SW480 (cell line): ENCODE results near the gene ARHGEF11.
A peak's percentile ranks its signal among the peaks of the same experiment; 100 is the strongest.

ENCODE experiments used
- DNase-seq: peaks from one replicate; pipeline ENCODE4 v3.0.0-alpha.2; 2016; ENCODE audit warnings: low spot score

Gene ARHGEF11

DNA sequence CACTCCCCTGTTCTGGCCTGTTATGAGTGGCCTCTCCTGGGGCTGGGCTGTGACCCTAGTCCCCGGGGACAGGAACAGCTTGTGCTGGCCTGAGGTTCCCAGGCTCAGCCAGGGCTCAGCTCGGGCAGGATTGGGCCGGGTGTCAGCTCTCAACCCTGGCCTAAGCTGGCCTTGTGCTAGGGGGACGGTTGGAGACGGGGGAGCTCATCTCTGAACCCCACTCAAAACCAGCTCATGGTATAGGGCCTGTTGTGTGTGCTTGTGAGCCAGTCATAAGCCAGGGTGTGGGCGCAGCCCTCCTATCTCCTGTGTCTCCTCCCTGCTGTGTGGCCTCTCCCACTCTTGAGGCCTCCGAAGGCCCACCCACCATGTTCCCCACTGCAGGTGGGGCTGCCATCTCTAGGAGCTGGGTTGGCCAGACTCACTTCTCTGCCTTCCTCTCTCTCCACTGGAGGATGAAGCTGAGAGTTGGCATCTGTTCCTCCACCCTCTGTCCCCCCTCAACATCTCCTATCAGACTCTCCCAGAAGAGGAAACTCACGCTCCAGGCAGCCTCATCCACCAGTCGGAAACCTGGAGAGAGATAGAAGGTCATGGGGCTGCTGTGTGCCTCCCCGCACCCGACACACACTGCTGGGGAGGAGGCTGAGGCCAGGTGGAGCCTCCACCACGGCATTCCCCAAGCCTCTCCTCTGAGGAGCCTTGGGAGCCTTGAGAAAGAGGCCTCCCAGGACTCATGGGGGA is 150.7 kb downstream of the ARHGEF11 start:
- DNase-seq = no peak

DNA sequence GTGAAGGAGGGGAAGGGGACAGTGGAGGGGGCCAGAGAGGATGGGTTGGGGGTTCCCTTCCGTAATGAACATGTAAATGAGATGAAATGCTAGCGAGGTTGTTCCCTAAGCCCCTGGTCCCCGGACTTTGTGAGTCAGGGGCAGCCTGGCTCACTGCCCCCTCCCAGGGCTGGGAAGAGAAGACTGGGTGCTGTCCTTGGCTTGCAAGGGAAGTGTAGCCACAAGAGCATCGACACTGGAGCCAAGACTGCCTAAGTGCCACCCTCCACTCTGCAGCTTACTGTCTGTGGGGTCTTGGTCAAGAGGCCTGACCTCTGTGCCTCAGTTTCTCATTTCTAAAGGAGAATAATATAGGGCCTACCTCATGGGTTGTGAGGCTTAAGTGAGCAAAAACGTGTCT is 151.5 kb downstream of the ARHGEF11 start:
- DNase-seq = no peak

DNA sequence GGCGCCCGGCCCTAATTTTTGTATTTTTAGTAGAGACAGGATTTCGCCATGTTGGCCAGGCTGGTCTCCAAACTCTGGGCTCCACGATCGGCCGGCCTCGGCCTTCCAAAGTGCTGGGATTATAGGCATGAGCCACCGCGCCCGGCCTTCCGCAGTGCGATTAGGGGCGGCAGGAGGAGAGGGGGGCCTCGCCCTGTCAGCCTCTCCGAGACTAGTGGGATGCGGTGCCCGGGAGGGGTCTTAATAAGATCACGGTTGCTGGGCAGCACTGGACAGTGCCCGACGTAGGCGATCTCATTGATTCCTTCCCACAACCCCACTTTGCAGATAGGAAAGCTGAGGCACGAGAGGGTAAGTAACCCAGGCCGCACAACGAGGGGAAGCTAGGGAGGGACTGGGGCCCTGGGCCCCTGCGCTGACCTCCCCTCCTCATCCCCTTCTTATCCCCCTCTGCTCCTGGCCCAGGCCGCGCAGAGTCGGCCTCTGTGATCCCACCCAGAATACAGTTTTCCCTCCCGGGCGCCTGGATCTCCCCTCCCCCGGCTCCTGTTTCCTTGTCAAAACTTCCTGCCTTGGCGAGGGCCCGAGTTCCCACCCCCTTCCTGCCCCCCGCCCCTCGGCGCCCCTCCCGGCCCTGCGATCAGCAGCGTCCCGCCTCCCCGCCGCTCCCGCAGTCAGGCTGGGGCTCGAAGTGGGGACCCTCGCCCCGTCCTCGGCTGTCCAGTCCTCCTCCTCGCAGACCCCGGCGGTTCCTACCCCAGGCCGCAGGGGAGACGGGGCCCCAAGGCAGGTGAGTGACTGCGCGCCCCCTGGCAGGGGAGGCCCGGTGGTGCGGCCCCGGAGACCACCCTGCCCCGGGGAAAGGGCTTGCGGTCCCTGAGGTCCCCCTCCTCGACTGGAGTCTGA is 152.2 kb downstream of the ARHGEF11 start, which contains the start of gene PEAR1:
TSS of gene PEAR1 (plus strand) at position 671 of the 906 bp plus-strand sequence. CDS start 10,209 bp downstream, outside the sequence.
- no peak for DNase-seq

DNA sequence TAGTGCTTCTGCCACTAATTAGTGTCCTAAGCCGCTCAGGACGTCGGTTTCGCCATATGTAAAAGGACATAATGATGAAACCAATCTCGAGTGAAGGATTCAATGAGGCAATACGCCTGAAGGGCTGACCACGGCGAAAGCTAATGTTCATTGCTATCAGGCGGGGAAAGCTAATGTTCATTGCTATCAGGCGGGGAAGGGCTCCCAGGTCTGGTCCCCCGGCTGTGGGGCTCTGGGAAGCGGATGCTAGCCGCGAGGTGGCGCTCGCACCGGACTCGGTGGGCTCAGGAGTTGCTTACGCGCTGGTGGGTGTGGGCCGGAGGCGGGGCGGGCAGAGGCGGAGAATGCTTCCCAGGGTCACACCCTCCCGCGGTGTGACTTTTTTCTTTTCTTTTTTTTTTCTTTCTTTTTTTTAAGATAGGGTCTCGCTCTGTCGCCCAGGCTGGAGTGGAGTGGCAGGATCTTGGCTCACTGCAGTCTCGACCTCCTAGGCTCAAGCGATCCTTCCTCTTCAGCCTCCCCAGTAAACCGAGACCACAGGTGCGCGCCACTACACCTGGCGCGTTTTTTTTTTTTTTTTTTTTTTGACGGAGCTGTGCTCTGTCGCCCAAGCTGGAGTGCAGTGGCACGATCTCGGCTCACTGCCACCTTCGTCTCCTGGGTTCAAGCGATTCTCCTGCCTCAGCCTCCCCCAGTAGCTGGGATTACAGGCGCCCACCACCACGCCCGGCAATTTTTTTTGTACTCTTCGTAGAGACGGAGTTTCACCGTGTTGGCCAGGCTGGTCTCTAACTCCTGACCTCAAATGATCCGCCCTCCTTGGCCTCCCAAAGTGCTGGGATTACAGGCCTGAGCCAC is 153.1 kb downstream of the ARHGEF11 start:
- DNase-seq = peak; percentile 76

DNA sequence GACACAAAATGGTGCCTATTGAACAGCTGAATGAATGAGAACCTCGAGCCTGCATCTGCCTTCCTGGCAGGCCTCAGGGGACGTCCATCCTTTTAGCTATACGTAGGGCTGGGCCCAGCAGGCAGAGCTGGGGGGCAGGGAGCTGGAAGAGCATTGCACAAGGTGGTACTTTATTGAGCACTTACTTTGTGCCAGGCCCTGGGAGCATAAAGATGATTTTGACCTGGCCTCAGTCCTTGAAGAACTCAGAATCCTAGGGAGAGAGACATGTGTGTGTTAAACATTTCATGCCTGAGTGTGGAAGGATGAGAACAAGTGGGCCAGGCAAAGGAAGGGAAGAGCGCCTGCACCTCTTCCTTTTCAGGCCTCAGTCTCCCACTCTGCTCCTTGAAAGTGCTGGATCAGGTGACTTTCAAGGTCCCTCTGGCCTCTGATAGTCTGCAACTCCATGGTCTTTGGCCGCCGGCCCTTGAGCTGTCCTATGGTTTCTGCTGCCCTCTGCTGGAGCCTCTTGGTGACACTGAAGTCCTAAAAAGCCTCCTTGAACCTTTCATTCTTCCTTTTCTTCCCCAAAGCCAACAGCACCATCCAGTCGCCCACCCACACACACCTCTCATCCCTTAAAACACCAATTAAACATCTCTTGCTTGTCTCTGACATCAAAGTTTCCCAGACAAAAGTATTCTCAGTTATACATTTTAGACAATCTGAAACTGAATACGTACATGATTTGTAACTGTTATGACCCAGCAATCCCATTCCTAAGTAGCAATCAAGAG is 155.6 kb downstream of the ARHGEF11 start:
- peak; percentile 62 for DNase-seq

DNA sequence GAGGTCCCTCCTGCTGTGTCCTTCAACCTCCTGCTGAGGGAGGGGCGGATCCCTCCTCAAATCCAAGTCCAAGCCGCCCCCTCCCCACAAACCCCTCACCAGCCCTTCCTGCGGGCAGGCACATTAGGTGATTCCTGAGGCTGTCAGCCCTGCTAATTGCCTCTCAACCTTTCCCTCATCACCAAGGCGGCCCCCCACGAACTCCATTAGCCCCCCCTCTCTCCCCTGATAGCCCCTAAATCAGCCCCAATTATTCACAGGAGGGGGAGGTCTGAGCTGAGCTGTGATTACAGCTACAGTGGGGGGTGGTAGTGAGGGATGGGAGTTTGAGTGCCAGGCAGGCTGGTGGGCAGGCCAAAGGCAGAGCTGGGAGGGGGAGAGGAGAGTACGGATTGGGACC is 157.8 kb downstream of the ARHGEF11 start:
- DNase-seq = no peak

DNA sequence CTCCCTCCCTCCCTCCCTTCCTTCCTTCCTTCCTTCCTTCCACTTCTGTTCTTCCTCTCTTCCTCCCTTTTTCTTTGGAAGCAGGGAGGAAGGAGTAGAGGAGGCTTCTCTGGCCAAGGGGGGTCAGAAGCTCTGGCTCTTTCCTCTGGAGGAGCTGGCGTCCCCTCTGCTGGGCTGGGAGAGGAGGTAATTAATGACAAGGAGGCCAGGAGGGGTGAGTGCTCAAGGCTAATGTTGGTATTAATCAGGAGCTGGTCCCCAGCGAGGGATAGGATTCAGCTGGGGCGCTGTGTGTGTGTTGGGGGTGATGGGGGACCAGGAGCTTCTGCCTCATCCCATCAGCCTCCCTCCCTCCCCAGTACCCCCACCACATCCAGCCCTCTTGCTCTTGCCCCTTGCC is 158.2 kb downstream of the ARHGEF11 start:
- DNase-seq = no peak

DNA sequence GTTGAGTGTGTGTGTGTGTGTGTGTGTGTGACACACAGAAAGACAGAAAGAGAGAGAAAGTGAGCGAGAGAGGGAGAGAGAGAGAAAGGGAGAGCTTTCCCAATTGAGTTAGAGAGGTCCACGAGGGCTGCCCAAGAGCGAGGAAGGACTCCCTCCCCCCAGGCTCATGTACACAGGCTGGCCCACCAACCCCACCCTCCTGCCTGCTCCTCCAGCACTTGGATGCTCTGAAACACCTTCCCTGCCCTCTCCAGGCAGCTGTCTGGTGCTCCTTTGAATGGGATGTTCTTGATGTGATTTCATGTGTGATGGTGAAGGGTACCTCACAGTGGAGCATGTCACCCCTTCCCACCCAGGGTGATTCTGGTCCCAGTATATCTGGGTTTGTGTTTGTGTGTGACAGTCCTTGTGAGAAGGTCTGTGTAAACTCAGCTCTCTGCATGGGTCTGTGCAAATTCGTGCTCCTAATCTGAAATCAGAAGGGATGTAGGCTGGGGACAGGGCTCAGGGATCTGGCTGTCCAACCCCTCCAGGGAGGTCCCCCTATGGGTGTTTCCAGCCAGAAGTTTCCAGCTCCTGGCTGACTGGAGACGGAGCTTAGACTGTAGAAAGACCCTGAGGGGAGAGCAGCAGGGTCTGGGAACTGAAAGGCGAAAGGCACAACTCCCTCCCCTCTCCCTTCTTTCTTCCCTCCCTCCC is 158.8 kb downstream of the ARHGEF11 start:
- DNase-seq = no peak

DNA sequence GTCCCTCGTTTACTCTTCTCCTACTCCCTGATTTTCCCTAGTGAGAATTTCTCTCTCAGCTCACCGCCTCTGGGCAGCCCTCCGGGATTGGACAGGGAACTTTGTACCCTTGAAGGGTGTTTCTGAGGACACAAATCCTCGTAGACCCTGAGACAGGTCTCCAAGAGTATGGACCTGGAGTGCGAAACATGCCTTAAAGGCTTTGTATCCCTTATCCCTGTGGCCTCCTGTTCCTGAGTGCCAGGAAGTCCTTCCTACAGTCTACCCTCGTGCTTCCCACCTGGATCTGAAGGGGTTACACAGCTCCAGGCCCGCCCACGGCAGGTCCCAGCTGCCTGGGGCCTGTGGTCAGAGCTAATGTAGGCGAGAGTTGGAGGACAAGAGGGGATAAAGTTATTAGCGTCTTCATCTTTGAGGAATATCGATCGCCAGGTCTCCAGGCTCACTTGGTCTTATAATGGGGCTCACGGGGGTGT is 159.6 kb downstream of the ARHGEF11 start:
- no peak for DNase-seq

DNA sequence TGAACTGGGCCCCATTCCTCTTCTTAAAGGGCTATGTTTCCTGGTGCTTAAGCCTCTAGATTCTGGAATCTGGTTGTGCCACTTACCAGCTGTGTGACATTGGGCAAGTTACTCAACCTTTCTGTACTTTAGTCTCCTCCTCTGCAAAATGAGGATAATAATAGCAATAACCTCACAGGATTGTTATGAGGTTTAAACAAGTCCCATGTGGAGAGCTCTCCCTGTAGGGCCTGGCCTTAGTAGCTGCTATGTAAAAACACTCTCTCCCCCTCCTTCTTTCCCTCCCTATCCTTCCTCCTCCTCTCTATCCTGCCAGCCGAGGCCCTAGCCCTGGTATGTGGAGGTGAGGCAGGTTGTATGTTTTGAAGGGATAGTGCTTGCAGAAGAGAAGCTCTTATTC is 160.2 kb downstream of the ARHGEF11 start:
- no peak for DNase-seq
